ENCODE results near the gene SH3GL3.

Gene SH3GL3

GRCh38 chr15:83658430-83659416 lies 211.6 kb downstream of the SH3GL3 start:
- TF ChIP-seq CTCF (IDR thresholded peaks at IDR 0.05; ENCODE audit: extremely low read depth, insufficient read depth, missing control alignments): no peak
- in situ Hi-C loops (cut with MboI; ENCODE audit: low pct_unique_long_range_greater_than_20kb, low sequenced_read_pairs, unreplicated experiment): no loop called here
- no peak for DNase-seq (ENCODE audit: low spot score)

DNA sequence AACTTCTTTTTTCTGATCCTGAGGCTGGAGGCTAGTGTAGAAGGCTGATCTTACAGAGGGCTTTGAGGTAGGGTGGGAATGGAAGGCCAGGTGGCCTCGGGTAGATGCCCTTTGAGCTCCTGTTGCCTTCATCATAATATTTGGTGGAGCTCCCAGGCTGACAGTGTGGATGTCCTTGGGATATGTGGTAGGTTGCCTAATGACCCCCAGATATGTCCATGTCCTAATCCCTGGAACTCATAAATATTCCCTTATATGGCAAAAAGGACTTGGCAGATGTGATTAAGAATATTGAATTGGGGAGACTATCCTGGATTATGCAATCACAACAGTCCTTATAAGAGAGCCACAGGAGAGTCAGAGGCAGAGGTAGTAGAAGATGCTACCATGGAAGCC lies 212.3 kb downstream of the SH3GL3 start:
- DNase-seq (ENCODE audit: low spot score): no peak
- no peak for TF ChIP-seq CTCF (IDR thresholded peaks at IDR 0.05; ENCODE audit: extremely low read depth, insufficient read depth, missing control alignments)
- in situ Hi-C loops (cut with MboI; ENCODE audit: low pct_unique_long_range_greater_than_20kb, low sequenced_read_pairs, unreplicated experiment): no loop called here

- DNase-seq (ENCODE audit: low spot score): no peak
- in situ Hi-C loops (cut with MboI; ENCODE audit: low pct_unique_long_range_greater_than_20kb, low sequenced_read_pairs, unreplicated experiment): no loop called here
- TF ChIP-seq CTCF (IDR thresholded peaks at IDR 0.05; ENCODE audit: extremely low read depth, insufficient read depth, missing control alignments): no peak
These were observed 218.3 kb downstream of the SH3GL3 start for GRCh38 chr15:83665480-83665879.
